Measurements from ENCODE around the gene GRIK2. TPM values are rescaled to one million over a fixed set of nuclear protein-coding genes. Genes with fewer than 3 reads are reported as not detected.

Gene GRIK2
- total RNA-seq, 1 experiment from 2014 or later = 0.61 TPM

DNA sequence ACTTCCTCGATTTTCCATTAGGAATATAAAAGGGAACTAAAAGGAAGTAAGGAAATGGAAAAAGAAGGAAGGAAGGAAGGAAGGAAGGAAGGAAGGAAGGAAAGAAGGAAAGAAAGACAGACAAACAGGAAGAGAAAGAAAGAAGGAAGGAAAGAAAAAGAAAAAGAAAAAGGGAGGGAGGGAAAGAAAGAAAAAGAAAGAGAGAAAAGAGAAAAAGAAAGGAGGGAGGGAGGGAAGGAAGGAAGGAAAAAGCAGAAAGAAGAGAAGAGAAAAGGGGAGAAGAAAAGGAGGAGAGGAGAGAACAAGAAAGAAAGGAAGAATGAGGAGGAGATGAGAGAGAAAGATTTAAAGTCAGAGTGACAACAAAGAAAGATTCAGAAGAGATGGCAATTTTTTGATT is 724.5 kb downstream of the GRIK2 start:
- H3K9me2 ChIP-seq (ENCODE audit: insufficient read depth) = no peaks in the 10 kb centered on the region
- ChIA-PET POLR2A (ENCODE audit: unreplicated experiment) (no interaction called here), CTCF (no interaction called here)
- no peak overlapping the region for H2AFZ ChIP-seq
- H3K27ac ChIP-seq = no peak overlapping the region
- DNase-seq = no peak
- H3K36me3 ChIP-seq (ENCODE audit: low read depth) = no peaks in the 10 kb centered on the region
- BruUV-seq (replicated peaks) = no TSS peak
- TF ChIP-seq, protein P1, sequence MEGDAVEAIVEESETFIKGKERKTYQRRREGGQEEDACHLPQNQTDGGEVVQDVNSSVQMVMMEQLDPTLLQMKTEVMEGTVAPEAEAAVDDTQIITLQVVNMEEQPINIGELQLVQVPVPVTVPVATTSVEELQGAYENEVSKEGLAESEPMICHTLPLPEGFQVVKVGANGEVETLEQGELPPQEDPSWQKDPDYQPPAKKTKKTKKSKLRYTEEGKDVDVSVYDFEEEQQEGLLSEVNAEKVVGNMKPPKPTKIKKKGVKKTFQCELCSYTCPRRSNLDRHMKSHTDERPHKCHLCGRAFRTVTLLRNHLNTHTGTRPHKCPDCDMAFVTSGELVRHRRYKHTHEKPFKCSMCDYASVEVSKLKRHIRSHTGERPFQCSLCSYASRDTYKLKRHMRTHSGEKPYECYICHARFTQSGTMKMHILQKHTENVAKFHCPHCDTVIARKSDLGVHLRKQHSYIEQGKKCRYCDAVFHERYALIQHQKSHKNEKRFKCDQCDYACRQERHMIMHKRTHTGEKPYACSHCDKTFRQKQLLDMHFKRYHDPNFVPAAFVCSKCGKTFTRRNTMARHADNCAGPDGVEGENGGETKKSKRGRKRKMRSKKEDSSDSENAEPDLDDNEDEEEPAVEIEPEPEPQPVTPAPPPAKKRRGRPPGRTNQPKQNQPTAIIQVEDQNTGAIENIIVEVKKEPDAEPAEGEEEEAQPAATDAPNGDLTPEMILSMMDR (conservative IDR thresholded peaks at IDR 0.05) = no peak
- no peak for TF ChIP-seq EZH2 (IDR thresholded peaks at IDR 0.05; ENCODE audit: low read depth)
- H4K20me1 ChIP-seq (ENCODE audit: insufficient read depth) = no peaks in the 10 kb centered on the region
- H3K4me2 ChIP-seq = no peak overlapping the region
- no peaks in the 10 kb centered on the region for H3K27me3 ChIP-seq (ENCODE audit: insufficient read depth, low read depth)
- H3K4me3 ChIP-seq = no peak overlapping the region
- H3K9me3 ChIP-seq (ENCODE audit: insufficient read depth, low read depth) = no peaks in the 10 kb centered on the region
- no peaks in the 10 kb centered on the region for H3K79me2 ChIP-seq (ENCODE audit: low read depth)
- intact Hi-C loops (cut with micrococcal nuclease; ENCODE audit: unreplicated experiment) = no loop called here
- no peaks in the 10 kb centered on the region for H3F3A ChIP-seq (ENCODE audit: insufficient read depth, low read depth)
- no peaks in the 10 kb centered on the region for H3K4me1 ChIP-seq (replicated peaks; ENCODE audit: insufficient read depth)

All from PC-9 (cell line).